ENCODE measurements around the gene P2RY2. TPM values are rescaled to one million over a fixed set of nuclear protein-coding genes. Genes with fewer than 3 reads are reported as not detected.

The P2RY2 gene
- total and polyA plus RNA-seq, 4 donors: 0.10 to 0.99 (median 0.11) TPM; not detected in 1

DNA sequence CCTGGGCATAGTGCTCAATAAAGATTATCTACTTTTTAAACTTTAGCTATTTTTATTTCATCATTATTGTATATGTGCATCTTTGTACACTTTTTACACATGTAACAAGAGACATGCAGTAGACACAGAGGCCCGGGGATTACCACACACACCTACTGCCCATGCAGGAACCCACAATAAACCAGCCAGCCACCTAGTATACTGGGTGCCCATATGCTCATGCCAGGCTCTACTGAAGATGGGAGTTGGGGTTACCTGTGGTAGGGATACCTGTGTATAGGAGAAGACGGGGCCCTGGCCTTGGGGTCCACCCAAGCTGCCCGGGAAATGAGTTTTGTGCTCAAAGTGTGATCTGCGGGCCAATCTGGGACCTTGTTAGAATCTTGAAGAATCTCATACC is 31.2 kb upstream of the P2RY2 start:
- Histone ChIP-seq H3K4me1 (ENCODE audit: control insufficient read depth, insufficient read depth, low read length) (peaks cover 12% of the 10 kb centered on the region), H3K27ac (ENCODE audit: low read depth, low read length) (no peak overlapping the region), H3K4me3 (ENCODE audit: low read depth, low read length) (no peak overlapping the region), H3K9me3 (ENCODE audit: control insufficient read depth, insufficient read depth, low read length) (no peaks in the 10 kb centered on the region), H3K36me3 (ENCODE audit: control insufficient read depth, insufficient read depth, low read length) (no peaks in the 10 kb centered on the region), H3K27me3 (ENCODE audit: control insufficient read depth, insufficient read depth, low read length) (no peaks in the 10 kb centered on the region)
- WGBS (ENCODE audit: insufficient coverage): 59% methylated on average over 2 of the region's 4 CpGs
- DNase-seq (ENCODE audit: low read depth in 4 of 6, low spot score in 6 of 6): no peak

GRCh38 chr11:73187854-73188253 is 30.2 kb upstream of the P2RY2 start:
- 40% methylated on average over 1 of the region's 1 CpG for WGBS (ENCODE audit: insufficient coverage)
- Histone ChIP-seq H3K4me1 (ENCODE audit: control insufficient read depth, insufficient read depth, low read length) (peaks cover 12% of the 10 kb centered on the region), H3K27ac (ENCODE audit: low read depth, low read length) (no peak overlapping the region)

DNA sequence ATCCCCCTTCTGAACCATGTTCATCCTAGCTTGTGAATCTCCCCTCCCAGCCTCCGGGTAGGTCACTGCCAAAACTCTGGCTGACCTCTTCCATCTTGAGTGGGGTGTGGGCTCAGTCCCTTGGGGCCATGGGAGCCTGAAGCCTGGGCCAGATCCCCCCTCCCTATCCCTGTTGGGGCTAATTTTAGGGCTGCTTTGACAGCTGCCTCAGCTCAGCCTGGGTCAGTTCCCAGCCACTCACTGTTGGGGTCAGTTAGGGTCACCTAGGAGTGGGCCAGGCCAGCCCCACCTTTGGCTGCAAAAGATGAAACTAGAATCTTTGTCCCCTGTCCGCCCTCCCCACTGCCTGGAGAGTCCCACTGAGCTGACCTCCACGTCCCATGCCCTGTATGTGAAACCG is 29.8 kb upstream of the P2RY2 start:
- 74% methylated on average over 3 of the region's 4 CpGs for WGBS (ENCODE audit: insufficient coverage)
- Histone ChIP-seq H3K27ac (ENCODE audit: low read depth, low read length) (no peak overlapping the region), H3K4me1 (ENCODE audit: control insufficient read depth, insufficient read depth, low read length) (peaks cover 12% of the 10 kb centered on the region), H3K27me3 (ENCODE audit: control insufficient read depth, insufficient read depth, low read length) (no peaks in the 10 kb centered on the region), H3K4me3 (ENCODE audit: low read depth, low read length) (no peak overlapping the region), H3K9me3 (ENCODE audit: control insufficient read depth, insufficient read depth, low read length) (no peaks in the 10 kb centered on the region), H3K36me3 (ENCODE audit: control insufficient read depth, insufficient read depth, low read length) (no peaks in the 10 kb centered on the region)
- peak in 1 of 6 donors; percentile 27 for DNase-seq (ENCODE audit: low read depth in 4 of 6, low spot score in 6 of 6)

More at GRCh38 chr11:73187854-73188253, 30.2 kb upstream of the P2RY2 start:
- Histone ChIP-seq H3K27me3 (ENCODE audit: control insufficient read depth, insufficient read depth, low read length) (no peaks in the 10 kb centered on the region), H3K4me3 (ENCODE audit: low read depth, low read length) (no peak overlapping the region), H3K36me3 (ENCODE audit: control insufficient read depth, insufficient read depth, low read length) (no peaks in the 10 kb centered on the region), H3K9me3 (ENCODE audit: control insufficient read depth, insufficient read depth, low read length) (no peaks in the 10 kb centered on the region)
- no peak for DNase-seq (ENCODE audit: low read depth in 4 of 6, low spot score in 6 of 6)

DNA sequence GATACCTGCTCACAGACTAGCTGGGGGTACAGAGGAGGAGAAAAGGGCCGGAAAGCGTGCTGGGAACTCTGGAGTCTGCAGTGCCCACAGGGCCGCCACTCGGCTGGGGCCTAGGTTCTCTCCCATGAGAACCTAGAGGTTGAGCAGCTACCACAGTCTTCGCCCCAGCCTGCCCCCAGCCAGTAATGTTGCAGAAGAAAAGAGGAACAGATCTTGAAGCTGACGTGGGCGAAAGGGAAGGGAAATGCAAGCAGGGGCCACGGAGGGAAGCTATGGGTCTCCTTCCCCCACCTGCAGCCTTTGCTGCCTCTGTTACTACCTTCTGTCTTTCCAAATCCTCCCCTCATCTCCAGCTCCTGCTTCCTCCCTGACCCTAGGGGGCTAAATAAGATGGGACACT is 28.8 kb upstream of the P2RY2 start:
- Histone ChIP-seq H3K4me3 (ENCODE audit: low read depth, low read length) (no peak overlapping the region), H3K9me3 (ENCODE audit: control insufficient read depth, insufficient read depth, low read length) (no peaks in the 10 kb centered on the region), H3K27ac (ENCODE audit: low read depth, low read length) (no peak overlapping the region), H3K4me1 (ENCODE audit: control insufficient read depth, insufficient read depth, low read length) (peaks cover 12% of the 10 kb centered on the region), H3K36me3 (ENCODE audit: control insufficient read depth, insufficient read depth, low read length) (no peaks in the 10 kb centered on the region), H3K27me3 (ENCODE audit: control insufficient read depth, insufficient read depth, low read length) (no peaks in the 10 kb centered on the region)
- 98% methylated on average over 5 of the region's 8 CpGs for WGBS (ENCODE audit: insufficient coverage)
- DNase-seq (ENCODE audit: low read depth in 4 of 6, low spot score in 6 of 6): no peak

DNA sequence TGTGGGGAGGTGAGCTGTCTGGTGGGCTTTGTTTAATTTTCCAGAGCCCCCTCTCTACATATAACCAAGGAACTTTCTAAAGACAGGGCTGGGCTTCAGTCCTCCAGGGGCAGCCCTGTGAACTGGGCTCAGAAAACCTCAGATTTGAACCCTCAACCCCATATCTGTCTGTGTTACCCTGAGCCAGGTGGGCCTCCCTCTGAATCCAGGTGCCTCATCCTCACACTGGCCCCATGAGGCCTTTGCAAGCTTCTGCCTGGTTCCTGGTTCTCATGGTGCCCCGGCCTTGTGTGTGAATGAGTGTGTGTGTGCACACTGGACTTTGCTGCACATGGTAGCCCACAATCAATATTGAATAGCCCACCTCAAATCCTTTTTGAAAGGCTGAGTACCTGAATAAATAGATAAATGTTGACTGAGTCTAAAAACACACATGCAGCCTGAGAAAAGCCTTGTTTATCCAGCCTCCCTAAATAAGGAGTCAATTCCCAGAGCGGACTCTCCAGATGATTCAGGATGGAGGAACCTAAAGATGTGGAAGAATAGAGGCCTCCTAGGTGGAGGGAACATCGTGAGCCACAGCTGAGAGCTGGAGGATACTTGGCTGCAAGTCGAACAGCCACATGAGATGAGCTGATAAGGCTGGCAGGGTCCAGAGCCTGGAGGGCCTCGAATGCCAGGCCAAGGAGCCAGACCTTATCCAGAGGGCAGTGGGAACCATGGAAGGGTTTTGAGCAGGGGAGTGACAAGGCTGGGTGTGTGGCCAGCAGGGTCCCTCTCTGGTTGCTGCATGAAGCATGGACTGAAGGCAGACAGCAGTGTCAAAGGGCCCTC is 28.1 kb upstream of the P2RY2 start:
- H3K27me3 ChIP-seq (ENCODE audit: control insufficient read depth, insufficient read depth, low read length): no peaks in the 10 kb centered on the region
- WGBS (ENCODE audit: insufficient coverage): 76% methylated on average over 4 of the region's 5 CpGs
- H3K36me3 ChIP-seq (ENCODE audit: control insufficient read depth, insufficient read depth, low read length): no peaks in the 10 kb centered on the region
- H3K4me1 ChIP-seq (ENCODE audit: control insufficient read depth, insufficient read depth, low read length): peaks cover 12% of the 10 kb centered on the region
- no peak for DNase-seq (ENCODE audit: low read depth in 4 of 6, low spot score in 6 of 6)
- H3K9me3 ChIP-seq (ENCODE audit: control insufficient read depth, insufficient read depth, low read length): no peaks in the 10 kb centered on the region
- H3K4me3 ChIP-seq (ENCODE audit: low read depth, low read length): no peak overlapping the region
- no peak overlapping the region for H3K27ac ChIP-seq (ENCODE audit: low read depth, low read length)

GRCh38 chr11:73190557-73190885 is 27.6 kb upstream of the P2RY2 start:
- 93% methylated on average over 3 of the region's 3 CpGs for WGBS (ENCODE audit: insufficient coverage)
- H3K36me3 ChIP-seq (ENCODE audit: control insufficient read depth, insufficient read depth, low read length): no peaks in the 10 kb centered on the region
- no peaks in the 10 kb centered on the region for H3K27me3 ChIP-seq (ENCODE audit: control insufficient read depth, insufficient read depth, low read length)
- DNase-seq (ENCODE audit: low read depth in 4 of 6, low spot score in 6 of 6): no peak
- H3K9me3 ChIP-seq (ENCODE audit: control insufficient read depth, insufficient read depth, low read length): no peaks in the 10 kb centered on the region
- no peak overlapping the region for H3K27ac ChIP-seq (ENCODE audit: low read depth, low read length)
- H3K4me3 ChIP-seq (ENCODE audit: low read depth, low read length): no peak overlapping the region
- peaks cover 9% of the 10 kb centered on the region for H3K4me1 ChIP-seq (ENCODE audit: control insufficient read depth, insufficient read depth, low read length)

- no peak for DNase-seq (ENCODE audit: low read depth in 4 of 6, low spot score in 6 of 6)
- H3K27me3 ChIP-seq (ENCODE audit: control insufficient read depth, insufficient read depth, low read length): no peaks in the 10 kb centered on the region
- WGBS (ENCODE audit: insufficient coverage): 75% methylated on average over 6 of the region's 6 CpGs
- peaks cover 7% of the 10 kb centered on the region for H3K4me1 ChIP-seq (ENCODE audit: control insufficient read depth, insufficient read depth, low read length)
- H3K9me3 ChIP-seq (ENCODE audit: control insufficient read depth, insufficient read depth, low read length): no peaks in the 10 kb centered on the region
- no peak overlapping the region for H3K4me3 ChIP-seq (ENCODE audit: low read depth, low read length)
- no peaks in the 10 kb centered on the region for H3K36me3 ChIP-seq (ENCODE audit: control insufficient read depth, insufficient read depth, low read length)
- no peak overlapping the region for H3K27ac ChIP-seq (ENCODE audit: low read depth, low read length)
These were observed 26.9 kb upstream of the P2RY2 start for GRCh38 chr11:73191151-73191550.

- no peak for DNase-seq (ENCODE audit: low read depth in 4 of 6, low spot score in 6 of 6)
- H3K27me3 ChIP-seq (ENCODE audit: control insufficient read depth, insufficient read depth, low read length): no peaks in the 10 kb centered on the region
- no peaks in the 10 kb centered on the region for H3K9me3 ChIP-seq (ENCODE audit: control insufficient read depth, insufficient read depth, low read length)
- H3K4me1 ChIP-seq (ENCODE audit: control insufficient read depth, insufficient read depth, low read length): peaks cover 3% of the 10 kb centered on the region
- 100% methylated on average over 1 of the region's 1 CpG for WGBS (ENCODE audit: insufficient coverage)
- no peak overlapping the region for H3K27ac ChIP-seq (ENCODE audit: low read depth, low read length)
- no peaks in the 10 kb centered on the region for H3K36me3 ChIP-seq (ENCODE audit: control insufficient read depth, insufficient read depth, low read length)
- no peak overlapping the region for H3K4me3 ChIP-seq (ENCODE audit: low read depth, low read length)
These were observed 25.8 kb upstream of the P2RY2 start for GRCh38 chr11:73192272-73192671.

DNA sequence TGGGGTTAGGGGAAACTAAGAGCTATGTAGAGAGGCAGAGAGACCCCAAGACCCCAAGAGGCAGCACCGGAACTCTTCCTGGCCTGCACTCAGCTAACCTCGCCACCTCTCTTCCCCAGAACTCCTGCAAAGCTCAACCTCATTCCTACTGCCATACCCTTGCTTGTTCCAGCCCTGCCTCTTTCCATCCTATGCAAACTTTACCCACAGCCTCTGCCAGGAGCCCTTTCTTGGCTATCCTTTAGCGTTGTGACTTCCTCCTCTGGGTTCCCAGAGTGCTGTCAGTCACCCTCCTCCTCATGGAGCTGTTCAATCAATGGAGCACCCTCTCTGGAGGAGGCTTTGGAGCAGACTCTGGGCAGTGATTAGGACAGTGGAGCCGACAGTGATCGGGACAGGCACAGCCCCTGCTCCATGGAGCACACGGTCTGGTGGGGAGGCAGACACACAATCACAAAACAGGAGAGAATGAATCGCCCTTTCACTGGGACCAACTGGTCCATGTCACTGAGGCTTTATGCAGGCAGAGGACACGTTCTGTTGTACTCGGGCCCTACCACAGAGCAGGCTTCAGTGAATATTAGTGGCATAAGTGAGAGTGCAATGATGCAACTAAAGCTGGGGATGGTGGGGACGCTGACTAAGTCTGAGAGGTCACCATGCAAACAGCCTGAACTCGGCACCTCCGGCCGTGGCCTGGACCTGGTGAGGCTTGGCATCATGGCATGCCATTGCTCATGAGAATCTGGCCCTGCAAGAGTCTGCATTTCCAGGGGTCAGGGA is 24.6 kb upstream of the P2RY2 start:
- H3K9me3 ChIP-seq (ENCODE audit: control insufficient read depth, insufficient read depth, low read length): no peaks in the 10 kb centered on the region
- no peak for DNase-seq (ENCODE audit: low read depth in 4 of 6, low spot score in 6 of 6)
- H3K4me1 ChIP-seq (ENCODE audit: control insufficient read depth, insufficient read depth, low read length): no peaks in the 10 kb centered on the region
- H3K4me3 ChIP-seq (ENCODE audit: low read depth, low read length): no peak overlapping the region
- H3K27me3 ChIP-seq (ENCODE audit: control insufficient read depth, insufficient read depth, low read length): no peaks in the 10 kb centered on the region
- no peak overlapping the region for H3K27ac ChIP-seq (ENCODE audit: low read depth, low read length)
- WGBS (ENCODE audit: insufficient coverage): 75% methylated on average over 12 of the region's 13 CpGs
- H3K36me3 ChIP-seq (ENCODE audit: control insufficient read depth, insufficient read depth, low read length): no peaks in the 10 kb centered on the region
